Right lobe of liver (tissue), 4 donors: ENCODE measurements around the gene CD58.
"Not testable (repeated sequence)": the region's sequence is repeated elsewhere in the genome, so short reads cannot be mapped to it uniquely, and the experiment has no call there.

Source experiments
- POLR2A ChIP-seq: fragments of 450-650 bp; IDR thresholded peaks from one replicate; pipeline ENCODE4 v1.6.1; 2017; ENCODE audit warnings: antibody characterized with exemption, mild to moderate bottlenecking
- TF ChIP-seq, protein P1 (sequence below), 4 donors: fragments of 200-600 bp in 3 of 4; fragments of 450-650 bp in 1 of 4; IDR thresholded peaks; one replicate each; pipeline versions ENCODE4 v1.5.1 to v1.8.0; 2016 to 2022; ENCODE audit warnings: antibody characterized with exemption in 4 of 4, mild to moderate bottlenecking in 2 of 4
- donor health status: DM: no; HTN: no; CAD: no.
- donor health status: DM: no; HTN: no; CAD: no.
- donor health status: DM: no; HTN: yes; CAD: no.

DNA sequence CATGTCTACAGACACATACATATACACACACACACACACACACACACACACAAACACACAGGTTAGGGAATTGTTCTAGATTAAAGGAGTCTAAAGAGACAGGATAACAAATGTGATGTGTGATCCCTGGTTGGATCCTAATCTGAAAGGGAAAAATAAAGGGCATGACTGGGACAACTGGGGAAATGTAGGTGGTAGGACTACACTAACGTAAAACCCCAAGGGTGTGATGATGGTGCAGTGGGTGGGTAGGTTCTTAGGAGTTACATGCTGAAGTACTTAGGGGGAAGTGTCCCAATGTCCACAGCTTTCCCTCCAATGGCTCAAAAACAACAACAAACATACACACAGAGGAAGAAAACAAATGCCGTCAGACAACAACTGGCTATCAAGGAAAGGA is 28.5 kb upstream of the CD58 start:
- TF ChIP-seq POLR2A, result not testable (repeated sequence)
- TF ChIP-seq, protein P1, sequence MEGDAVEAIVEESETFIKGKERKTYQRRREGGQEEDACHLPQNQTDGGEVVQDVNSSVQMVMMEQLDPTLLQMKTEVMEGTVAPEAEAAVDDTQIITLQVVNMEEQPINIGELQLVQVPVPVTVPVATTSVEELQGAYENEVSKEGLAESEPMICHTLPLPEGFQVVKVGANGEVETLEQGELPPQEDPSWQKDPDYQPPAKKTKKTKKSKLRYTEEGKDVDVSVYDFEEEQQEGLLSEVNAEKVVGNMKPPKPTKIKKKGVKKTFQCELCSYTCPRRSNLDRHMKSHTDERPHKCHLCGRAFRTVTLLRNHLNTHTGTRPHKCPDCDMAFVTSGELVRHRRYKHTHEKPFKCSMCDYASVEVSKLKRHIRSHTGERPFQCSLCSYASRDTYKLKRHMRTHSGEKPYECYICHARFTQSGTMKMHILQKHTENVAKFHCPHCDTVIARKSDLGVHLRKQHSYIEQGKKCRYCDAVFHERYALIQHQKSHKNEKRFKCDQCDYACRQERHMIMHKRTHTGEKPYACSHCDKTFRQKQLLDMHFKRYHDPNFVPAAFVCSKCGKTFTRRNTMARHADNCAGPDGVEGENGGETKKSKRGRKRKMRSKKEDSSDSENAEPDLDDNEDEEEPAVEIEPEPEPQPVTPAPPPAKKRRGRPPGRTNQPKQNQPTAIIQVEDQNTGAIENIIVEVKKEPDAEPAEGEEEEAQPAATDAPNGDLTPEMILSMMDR (IDR thresholded peaks at IDR 0.05), result not testable (repeated sequence)
